ENCODE measurements around the gene PDS5B. TPM values are rescaled to one million over a fixed set of nuclear protein-coding genes. Genes with fewer than 3 reads are reported as not detected.

PDS5B gene
- total and polyA plus RNA-seq, 2 of the 8 experiments (the other 6 are each of a cell fraction or from before 2014, with no cell fraction given): 5.5 to 54.6 TPM

- no peak for DNase-seq (ENCODE audit: low read depth in 1 of 2, low spot score in 2 of 2)
- H3K79me2 ChIP-seq (ENCODE audit: control insufficient read depth in 1 of 2, insufficient read depth in 2 of 2, low read length in 2 of 2): peaks cover 3 to 99% of the 10 kb centered on the region in 2 experiments
- no peak overlapping the region for H3K23ac ChIP-seq (ENCODE audit: insufficient read length)
- ChIA-PET CTCF (ENCODE audit: partially characterized antibody) (interaction anchor here (1.6 to 3.2 kb wide), 3 partner anchors 13 to 51 kb away, joined by 5 to 15 read pairs (median 7); no protein-coding TSS in a partner anchor), POLR2A (ENCODE audit: partially characterized antibody) (no interaction called here)
- H3K36me3 ChIP-seq (ENCODE audit: control insufficient read depth in 2 of 4, insufficient read depth in 4 of 4, low read length in 3 of 4): no peaks in the 10 kb centered on the region
- no peak overlapping the region for H3K14ac ChIP-seq (ENCODE audit: insufficient read length)
- H4K5ac ChIP-seq (ENCODE audit: insufficient read length, low read depth, low read length): no peak overlapping the region
- peaks cover 3 to 12% of the 10 kb centered on the region in 2 experiments for H4K20me1 ChIP-seq (replicated peaks in 1 of 2; ENCODE audit: control insufficient read depth in 1 of 2, insufficient read depth in 2 of 2, low read length in 2 of 2)
- H3K9me3 ChIP-seq (ENCODE audit: insufficient read depth in 2 of 2, low read depth in 1 of 2, low read length in 1 of 2): no peaks in the 10 kb centered on the region
- no peak overlapping the region for H2BK20ac ChIP-seq (ENCODE audit: low read length)
- no peaks in the 10 kb centered on the region for H3K23me2 ChIP-seq (ENCODE audit: low read depth, low read length)
- H3K4ac ChIP-seq (replicated peaks; ENCODE audit: insufficient read length, low read depth, low read length): no peak overlapping the region
- no peak overlapping the region for H3K4me2 ChIP-seq (ENCODE audit: insufficient read depth in 1 of 2, low read depth in 2 of 2, low read length in 2 of 2)
- no peak overlapping the region for H3K4me3 ChIP-seq (ENCODE audit: extremely low read depth in 1 of 4, insufficient read depth in 2 of 4, low read depth in 3 of 4, low read length in 4 of 4)
- no peak overlapping the region for H2BK15ac ChIP-seq (ENCODE audit: low read length)
- no peak overlapping the region for H2BK12ac ChIP-seq (ENCODE audit: low read depth, low read length)
- H3K18ac ChIP-seq (ENCODE audit: extremely low read depth, low read length): no peak overlapping the region
- H2AFZ ChIP-seq (ENCODE audit: low read length): no peak overlapping the region
- H4K91ac ChIP-seq (replicated peaks; ENCODE audit: insufficient read length, low read length): no peak overlapping the region
- no peak overlapping the region for H2AK5ac ChIP-seq (ENCODE audit: low read depth, low read length)
- no peak overlapping the region for H3K9ac ChIP-seq (replicated peaks in 1 of 4; ENCODE audit: extremely low read depth in 1 of 4, low read depth in 3 of 4, low read length in 3 of 4)
- no peak overlapping the region for H3K56ac ChIP-seq (replicated peaks; ENCODE audit: insufficient read length, low read depth, low read length)
- H2BK5ac ChIP-seq (ENCODE audit: low read depth, low read length): no peak overlapping the region
- no peak overlapping the region for H3K27ac ChIP-seq (ENCODE audit: low read depth, low read length)
- no peak overlapping the region for H2BK120ac ChIP-seq (replicated peaks; ENCODE audit: low read depth, low read length)
- no peak overlapping the region for H4K8ac ChIP-seq (ENCODE audit: extremely low read depth, insufficient read depth, low read length)
- peaks cover 5% of the 10 kb centered on the region; the same call in 1 of the 2 replicates for H3K79me1 ChIP-seq (ENCODE audit: low read depth, low read length)
- H3K4me1 ChIP-seq (replicated peaks in 1 of 4; ENCODE audit: control insufficient read depth in 3 of 4, insufficient read depth in 4 of 4, low read length in 3 of 4): peaks cover 0 to 5% (median 1%) of the 10 kb centered on the region in 4 experiments; a peak in 1 of 7 replicates
- no peaks in the 10 kb centered on the region for H3K27me3 ChIP-seq (replicated peaks in 1 of 4; ENCODE audit: control insufficient read depth in 3 of 4, extremely low read depth in 1 of 4, insufficient read depth in 3 of 4, low read length in 3 of 4)
- no peak for FAIRE-seq
- no peak for TF ChIP-seq RBBP5 (IDR thresholded peaks at IDR 0.05; ENCODE audit: borderline replicate concordance, low read depth, low read length)
- TF ChIP-seq SIN3A (conservative IDR thresholded peaks at IDR 0.05 in 1 of 2, IDR thresholded peaks at IDR 0.05 in 1 of 2; ENCODE audit: low read depth in 1 of 2, low read length in 2 of 2): no peak
- TF ChIP-seq JUND (IDR thresholded peaks at IDR 0.05; ENCODE audit: low read length): no peak
- no peak for TF ChIP-seq CHD2 (IDR thresholded peaks at IDR 0.05; ENCODE audit: low read length)
- no peak for TF ChIP-seq PHF8 (conservative IDR thresholded peaks at IDR 0.05; ENCODE audit: low read depth, low read length)
- no peak for TF ChIP-seq POLR2AphosphoS5 (IDR thresholded peaks at IDR 0.05; ENCODE audit: low read depth, low read length)
- no peak for TF ChIP-seq CEBPB (IDR thresholded peaks at IDR 0.05; ENCODE audit: low read depth, low read length)
- no peak for TF ChIP-seq JUN (IDR thresholded peaks at IDR 0.05; ENCODE audit: low read depth, low read length)
- TF ChIP-seq POU5F1 (IDR thresholded peaks at IDR 0.05; ENCODE audit: low read depth, low read length): no peak
- TF ChIP-seq CBX5 (IDR thresholded peaks at IDR 0.05; ENCODE audit: low read depth, low read length): no peak
- no peak for TF ChIP-seq YY1 (IDR thresholded peaks at IDR 0.05; ENCODE audit: low read depth, low read length)
- TF ChIP-seq SRF (IDR thresholded peaks at IDR 0.05; ENCODE audit: low read depth, low read length): no peak
- TF ChIP-seq FOSL1 (IDR thresholded peaks at IDR 0.05; ENCODE audit: insufficient read depth, low read depth, low read length): no peak
- TF ChIP-seq RXRA (IDR thresholded peaks at IDR 0.05; ENCODE audit: insufficient read depth, low read depth, low read length): no peak
- TF ChIP-seq CREB1 (IDR thresholded peaks at IDR 0.05): no peak
- TF ChIP-seq SP4 (IDR thresholded peaks at IDR 0.05; ENCODE audit: low read length): no peak
- TF ChIP-seq MAFK (IDR thresholded peaks at IDR 0.05; ENCODE audit: low read depth, low read length): no peak
Observed at GRCh38 chr13:32594157-32594738, 8.0 kb downstream of the PDS5B start.

Measured in H1 (cell line).